ENCODE data around the gene ZNF550. TPM values are rescaled to one million over a fixed set of nuclear protein-coding genes. Genes with fewer than 3 reads are reported as not detected.

ZNF550 gene
- total RNA-seq, result 10 to 100 TPM; 12.2 to 12.9 TPM

DNA sequence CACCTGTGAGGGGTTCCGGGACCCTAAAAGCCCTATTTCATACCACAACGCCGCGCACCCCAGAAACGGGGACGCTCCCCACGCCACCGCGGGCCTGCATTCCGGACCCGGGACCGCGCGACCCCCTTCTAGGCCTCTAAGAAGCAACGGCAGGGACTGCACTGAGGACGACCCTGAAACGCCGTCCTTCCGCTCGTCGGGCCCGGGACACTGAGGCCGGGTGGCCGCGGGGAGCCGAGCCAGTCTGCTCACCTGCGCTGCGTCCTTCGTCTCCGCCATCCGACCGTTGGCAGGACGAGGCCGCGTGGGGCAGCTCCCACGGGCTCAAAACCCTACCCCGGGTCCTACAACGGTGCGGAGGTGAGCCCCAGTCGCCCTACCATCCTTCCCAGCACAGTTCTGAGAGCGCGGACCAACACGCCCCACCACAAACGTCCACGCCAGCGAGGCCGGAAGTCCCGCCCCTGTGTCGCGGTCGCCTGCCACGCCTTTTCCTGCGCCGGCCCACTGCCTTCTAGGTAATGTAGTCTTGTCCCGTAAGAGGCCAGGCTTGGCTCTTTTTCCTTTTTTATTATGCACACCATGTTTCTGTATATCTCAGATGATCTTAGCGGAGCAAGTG, at the start of gene ZNF550:
Gene ZNF550 (minus strand): TSS at position 460 of the 622 bp plus-strand sequence. CDS start 181 bp downstream, at position 279.
- Mint-ChIP-seq H3K27me3 (ENCODE audit: low read depth) (no peaks in the 10 kb centered on the region), H3K9me3 (peaks cover 21 to 25% of the 10 kb centered on the region in 2 donors), H3K4me3 (peak within 1 kb of the TSS; percentile 97 to 98), H3K36me3 (ENCODE audit: insufficient read depth in 2 of 2) (peaks cover 45 to 67% of the 10 kb centered on the region in 2 donors), H3K4me1 (ENCODE audit: low read depth) (peaks cover 29% of the 10 kb centered on the region), H3K27ac (peak within 1 kb of the TSS; percentile 92)
- ATAC-seq (replicated peaks in 1 of 2) (peak; percentile 99 to 100), DNase-seq (peak; percentile 89)

DNA sequence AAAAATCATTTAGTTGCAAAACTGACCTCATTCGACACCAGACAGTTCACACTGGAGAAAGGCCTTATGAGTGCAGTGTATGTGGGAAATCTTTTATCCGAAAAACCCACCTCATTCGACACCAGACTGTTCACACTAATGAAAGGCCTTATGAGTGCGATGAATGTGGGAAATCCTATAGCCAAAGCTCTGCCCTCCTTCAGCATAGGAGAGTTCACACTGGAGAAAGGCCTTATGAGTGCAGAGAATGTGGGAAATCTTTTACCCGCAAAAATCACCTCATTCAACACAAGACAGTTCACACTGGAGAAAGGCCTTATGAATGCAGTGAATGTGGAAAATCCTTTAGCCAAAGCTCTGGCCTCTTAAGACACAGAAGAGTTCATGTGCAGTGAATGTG, 47.3 kb upstream of the ZNF550 start:
- no peak overlapping the region for H3K27ac Mint-ChIP-seq
- peaks cover 18 to 37% of the 10 kb centered on the region in 2 donors for H3K9me3 Mint-ChIP-seq
- peaks cover 50 to 59% of the 10 kb centered on the region in 2 donors for H3K36me3 Mint-ChIP-seq (ENCODE audit: insufficient read depth in 2 of 2)
- DNase-seq, result no peak
- no peak overlapping the region for H3K4me3 Mint-ChIP-seq
- no peaks in the 10 kb centered on the region for H3K4me1 Mint-ChIP-seq (ENCODE audit: low read depth)
- no peaks in the 10 kb centered on the region for H3K27me3 Mint-ChIP-seq (ENCODE audit: low read depth)
- ATAC-seq (replicated peaks in 1 of 2), result no peak

DNA sequence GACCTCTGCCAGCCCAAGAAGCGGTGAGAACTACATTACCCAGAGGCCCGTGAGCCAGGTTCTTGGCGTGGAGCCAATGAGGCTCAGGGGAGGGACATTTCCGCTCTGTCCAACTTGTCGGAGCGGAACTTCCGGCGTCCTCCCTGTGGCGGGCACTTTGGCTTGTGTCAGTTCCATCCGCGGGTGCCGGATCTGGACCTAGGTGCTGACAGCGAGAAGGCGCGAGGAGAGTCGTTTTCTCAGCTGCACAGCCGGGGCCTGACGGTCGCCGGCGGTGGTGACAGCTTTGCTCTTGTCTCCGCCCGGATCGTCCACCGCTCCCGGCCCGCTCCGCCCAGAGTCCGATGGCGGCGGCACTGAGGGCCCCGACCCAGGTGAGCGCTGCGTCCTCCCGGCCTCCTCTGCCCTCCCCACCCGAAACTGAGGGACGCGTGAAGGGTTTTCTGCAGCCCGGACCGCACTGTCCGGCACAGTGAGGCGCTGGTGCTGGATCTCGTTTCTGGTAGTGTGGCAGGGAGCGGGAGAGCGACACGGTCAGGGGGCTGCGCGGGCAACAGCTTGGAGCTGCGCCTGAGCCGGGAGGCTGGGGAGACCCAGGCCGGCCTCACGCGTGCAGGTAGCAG, 40.2 kb upstream of the ZNF550 start, which contains the start of gene ZNF530:
Gene ZNF530 (plus strand): TSS at position 125 of the 623 bp plus-strand sequence. CDS start 4,461 bp downstream, outside the sequence.
- H3K36me3 Mint-ChIP-seq (ENCODE audit: insufficient read depth in 2 of 2), result peaks cover 42 to 47% of the 10 kb centered on the region in 2 donors
- ATAC-seq (replicated peaks in 1 of 2), result peak; percentile 100
- peak within 1 kb of the TSS; percentile 86 to 91 for H3K4me3 Mint-ChIP-seq
- peak; percentile 92 for DNase-seq
- no peak within 1 kb of the TSS for H3K27ac Mint-ChIP-seq
- peaks cover 29 to 37% of the 10 kb centered on the region in 2 donors for H3K9me3 Mint-ChIP-seq
- H3K4me1 Mint-ChIP-seq (ENCODE audit: low read depth), result peaks cover 20% of the 10 kb centered on the region
- H3K27me3 Mint-ChIP-seq (ENCODE audit: low read depth), result no peaks in the 10 kb centered on the region

DNA sequence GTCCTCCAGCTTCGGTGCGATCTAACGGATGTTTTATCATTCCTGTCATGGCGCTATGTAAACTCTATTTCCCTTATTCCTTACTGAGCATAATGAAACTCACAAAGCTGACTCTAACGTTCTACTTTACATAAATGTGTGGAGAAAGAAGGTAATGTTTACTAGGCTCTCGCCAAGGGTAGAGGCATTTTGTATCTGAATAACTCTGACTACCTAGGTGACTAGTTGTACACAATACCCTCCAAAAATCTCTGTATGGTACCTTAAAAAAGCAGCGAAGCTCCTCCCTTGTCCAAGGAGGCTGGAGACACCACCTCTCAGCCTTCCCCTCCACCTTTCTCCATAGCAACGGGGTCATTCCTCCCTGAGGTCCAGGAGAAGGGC, 39.7 kb upstream of the ZNF550 start:
- DNase-seq, result no peak
- H3K9me3 Mint-ChIP-seq, result peaks cover 26 to 34% of the 10 kb centered on the region in 2 donors
- peak overlapping the region; percentile 86 to 91 for H3K4me3 Mint-ChIP-seq
- H3K27ac Mint-ChIP-seq, result no peak overlapping the region
- no peaks in the 10 kb centered on the region for H3K27me3 Mint-ChIP-seq (ENCODE audit: low read depth)
- peaks cover 40 to 42% of the 10 kb centered on the region in 2 donors for H3K36me3 Mint-ChIP-seq (ENCODE audit: insufficient read depth in 2 of 2)
- peak in 1 of 2 donors; percentile 36 for ATAC-seq (replicated peaks in 1 of 2)
- peaks cover 20% of the 10 kb centered on the region for H3K4me1 Mint-ChIP-seq (ENCODE audit: low read depth)

DNA sequence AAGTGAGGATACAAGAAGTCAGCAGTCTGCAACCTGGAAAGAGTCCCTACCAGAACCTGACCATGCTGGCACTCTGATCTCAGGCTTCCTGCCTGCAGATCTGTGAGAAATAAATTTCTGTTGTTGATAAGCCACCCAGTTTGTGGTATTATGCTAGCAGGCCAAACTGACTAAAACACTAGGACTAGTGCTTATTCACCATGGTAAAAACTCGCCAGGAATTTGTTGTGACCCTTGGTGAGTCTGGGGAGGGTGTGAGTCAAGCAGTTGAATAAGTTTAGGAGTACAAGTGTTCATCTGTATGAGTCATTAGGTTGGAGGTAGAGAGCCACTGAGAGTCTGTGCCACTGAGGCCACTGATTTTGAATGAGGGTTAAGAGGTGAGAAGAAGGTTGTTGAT, 27.9 kb upstream of the ZNF550 start:
- no peak overlapping the region for H3K4me3 Mint-ChIP-seq

DNA sequence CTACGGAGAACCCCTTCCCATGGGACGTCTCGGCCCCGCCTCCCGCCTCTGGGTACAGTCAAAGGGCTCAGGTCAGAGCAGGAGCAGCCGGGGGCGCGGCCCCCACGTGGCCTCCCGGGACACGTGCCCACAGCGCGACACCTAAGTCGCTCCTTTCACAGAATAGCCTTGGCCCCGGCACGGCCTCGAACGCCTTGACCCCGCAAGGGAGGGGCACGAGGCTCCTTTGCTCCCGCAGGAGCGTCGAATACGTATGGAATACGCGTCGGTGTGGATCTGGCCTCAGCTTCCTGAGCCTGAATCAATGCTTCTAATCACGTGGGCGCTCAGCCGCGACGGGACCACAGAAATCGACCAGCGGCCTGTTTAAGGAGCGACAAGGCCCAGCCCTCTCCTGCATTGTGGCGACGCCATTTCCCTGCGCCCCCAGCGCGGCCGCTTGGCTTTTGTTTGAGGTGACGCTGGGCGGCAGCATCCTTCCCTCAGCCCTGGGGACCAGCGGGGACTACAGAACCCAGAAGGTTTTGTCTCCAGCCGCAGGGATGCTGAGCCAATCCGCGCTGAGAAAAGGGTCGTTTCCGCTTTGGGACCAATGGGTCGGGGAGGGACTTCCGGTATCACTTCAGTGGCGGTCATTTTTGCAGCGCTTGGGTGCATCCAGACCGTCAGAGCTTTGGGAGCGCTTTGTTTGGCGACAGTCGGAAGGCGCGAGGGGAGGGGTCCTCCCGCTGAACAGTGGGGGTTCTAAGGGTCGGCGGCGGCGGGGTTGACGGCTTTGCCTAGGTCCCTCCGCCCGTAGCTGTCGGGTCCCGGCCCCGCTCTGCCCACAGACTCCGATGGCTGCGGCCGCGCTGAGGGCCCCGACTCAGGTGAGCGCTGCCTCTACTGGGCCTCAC, 24.1 kb upstream of the ZNF550 start, which contains the start of gene ZIK1:
Gene ZIK1 (plus strand): TSS at position 625 of the 896 bp plus-strand sequence. CDS start 212 bp downstream, at position 837.
- peak within 1 kb of the TSS; percentile 92 to 98 for H3K4me3 Mint-ChIP-seq
- H3K27ac Mint-ChIP-seq, result peak within 1 kb of the TSS; percentile 79
- peak; percentile 83 to 91 for DNase-seq
- H3K27me3 Mint-ChIP-seq (ENCODE audit: low read depth), result no peaks in the 10 kb centered on the region
- peak; percentile 91 to 93 for ATAC-seq (replicated peaks in 1 of 2)
- H3K36me3 Mint-ChIP-seq (ENCODE audit: insufficient read depth in 2 of 2), result peaks cover 51 to 71% of the 10 kb centered on the region in 2 donors
- H3K9me3 Mint-ChIP-seq, result peaks cover 35 to 38% of the 10 kb centered on the region in 2 donors
- peaks cover 24% of the 10 kb centered on the region for H3K4me1 Mint-ChIP-seq (ENCODE audit: low read depth)

More for the DNA sequence above, 27.9 kb upstream of the ZNF550 start:
- H3K36me3 Mint-ChIP-seq (ENCODE audit: insufficient read depth in 2 of 2), result peaks cover 68 to 79% of the 10 kb centered on the region in 2 donors
- no peaks in the 10 kb centered on the region for H3K27me3 Mint-ChIP-seq (ENCODE audit: low read depth)
- H3K4me1 Mint-ChIP-seq (ENCODE audit: low read depth), result peaks cover 20% of the 10 kb centered on the region
- DNase-seq, result no peak
- H3K9me3 Mint-ChIP-seq, result peaks cover 31 to 41% of the 10 kb centered on the region in 2 donors
- ATAC-seq (replicated peaks in 1 of 2), result no peak
- H3K27ac Mint-ChIP-seq, result no peak overlapping the region

DNA sequence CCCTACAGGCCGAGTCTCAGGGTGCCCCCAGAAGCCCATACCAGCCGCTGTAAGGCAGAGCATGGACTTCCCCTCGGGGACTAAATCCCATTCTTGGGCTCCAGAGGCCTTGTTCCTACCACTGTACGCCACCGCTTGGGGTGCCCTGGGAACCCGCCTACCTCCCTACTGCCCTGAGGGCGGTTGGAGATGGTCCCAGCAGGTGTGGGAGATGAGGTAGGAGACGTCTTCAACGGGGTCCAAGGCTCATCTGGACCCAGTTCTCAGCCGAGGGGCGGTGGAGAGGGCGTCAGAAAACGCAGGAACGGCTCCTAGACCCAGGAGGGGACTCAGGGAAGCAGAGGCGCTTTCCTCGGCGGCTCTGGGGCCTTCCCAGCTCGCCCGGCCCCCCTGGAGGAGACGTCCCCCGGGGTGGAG, 23.4 kb upstream of the ZNF550 start:
- H3K36me3 Mint-ChIP-seq (ENCODE audit: insufficient read depth in 2 of 2), result peaks cover 47 to 68% of the 10 kb centered on the region in 2 donors

DNA sequence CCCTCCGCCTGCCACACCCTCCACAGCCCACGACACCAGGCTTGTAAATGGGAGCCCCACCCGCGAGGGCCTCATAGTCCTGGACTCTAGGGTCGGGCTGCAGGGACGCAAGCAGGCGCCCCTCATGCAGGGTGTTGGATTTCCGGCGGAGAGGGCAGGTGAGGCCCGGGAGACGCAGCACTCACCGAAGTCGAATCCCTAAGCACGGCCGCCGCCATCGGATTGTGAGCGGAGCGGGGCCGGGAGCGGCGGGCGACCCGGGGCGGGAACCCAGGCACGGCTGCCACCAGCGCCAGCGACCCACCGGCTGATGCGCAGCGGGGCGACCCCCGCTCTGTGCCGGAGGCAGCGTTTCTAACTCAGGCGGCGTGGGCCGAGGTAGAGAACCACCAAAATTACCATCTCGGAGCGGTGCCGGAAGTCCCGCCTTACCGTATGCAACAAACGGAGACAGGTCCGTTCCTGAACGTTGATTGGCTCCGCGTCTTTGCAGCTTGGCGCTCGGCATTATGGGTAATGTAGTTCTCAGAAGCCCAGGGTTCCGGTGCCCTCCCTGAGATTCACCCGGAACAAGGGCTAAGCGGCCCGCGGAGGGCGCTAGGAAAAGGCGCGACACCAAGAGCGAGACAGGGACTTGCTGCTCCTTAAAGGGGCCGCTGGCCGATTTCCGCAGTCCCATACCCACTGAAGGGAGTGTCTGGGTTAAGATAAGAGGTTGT, 19.0 kb upstream of the ZNF550 start, which contains the start of gene ZNF416:
Gene ZNF416 (minus strand): TSS at position 425 of the 719 bp plus-strand sequence. CDS start 207 bp downstream, at position 218.
- peaks cover 23% of the 10 kb centered on the region for H3K4me1 Mint-ChIP-seq (ENCODE audit: low read depth)
- peaks cover 32 to 41% of the 10 kb centered on the region in 2 donors for H3K9me3 Mint-ChIP-seq
- ATAC-seq (replicated peaks in 1 of 2), result peak; percentile 94
- H3K36me3 Mint-ChIP-seq (ENCODE audit: insufficient read depth in 2 of 2), result peaks cover 53 to 68% of the 10 kb centered on the region in 2 donors
- H3K4me3 Mint-ChIP-seq, result peak within 1 kb of the TSS; percentile 84 to 85
- peak; percentile 95 to 97 for DNase-seq
- peak within 1 kb of the TSS; percentile 40 for H3K27ac Mint-ChIP-seq
- no peaks in the 10 kb centered on the region for H3K27me3 Mint-ChIP-seq (ENCODE audit: low read depth)

More for the DNA sequence above, 23.4 kb upstream of the ZNF550 start:
- H3K4me3 Mint-ChIP-seq, result peak overlapping the region; percentile 92 to 98
- no peak overlapping the region for H3K27ac Mint-ChIP-seq
- peaks cover 33 to 35% of the 10 kb centered on the region in 2 donors for H3K9me3 Mint-ChIP-seq
- H3K27me3 Mint-ChIP-seq (ENCODE audit: low read depth), result no peaks in the 10 kb centered on the region
- ATAC-seq (replicated peaks in 1 of 2) (no peak), DNase-seq (no peak)
- H3K4me1 Mint-ChIP-seq (ENCODE audit: low read depth), result peaks cover 26% of the 10 kb centered on the region

DNA sequence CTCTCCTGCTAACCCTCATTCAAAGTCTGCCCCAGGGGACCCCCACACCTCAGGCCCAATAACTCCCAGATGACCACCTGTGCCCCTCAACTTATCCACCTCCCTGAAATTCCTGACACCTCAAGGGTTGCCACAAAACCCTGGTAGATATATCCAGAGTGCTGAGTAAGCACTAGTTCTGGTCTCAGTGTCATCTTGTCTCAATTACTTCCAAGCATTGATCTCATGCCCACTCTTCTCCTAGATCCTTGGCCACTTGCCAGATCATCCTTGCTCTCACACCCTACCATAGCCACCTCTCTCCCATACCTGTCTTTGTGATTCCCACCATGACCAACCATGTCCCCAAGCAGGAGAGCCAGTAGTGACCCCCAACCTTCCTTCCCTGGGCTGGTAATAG, 17.0 kb upstream of the ZNF550 start:
- Mint-ChIP-seq H3K27me3 (ENCODE audit: low read depth) (no peaks in the 10 kb centered on the region), H3K36me3 (ENCODE audit: insufficient read depth in 2 of 2) (peaks cover 63 to 75% of the 10 kb centered on the region in 2 donors), H3K27ac (no peak overlapping the region), H3K9me3 (peaks cover 28 to 42% of the 10 kb centered on the region in 2 donors), H3K4me3 (no peak overlapping the region), H3K4me1 (ENCODE audit: low read depth) (peaks cover 20% of the 10 kb centered on the region)
- no peak for DNase-seq
- no peak for ATAC-seq (replicated peaks in 1 of 2)

DNA sequence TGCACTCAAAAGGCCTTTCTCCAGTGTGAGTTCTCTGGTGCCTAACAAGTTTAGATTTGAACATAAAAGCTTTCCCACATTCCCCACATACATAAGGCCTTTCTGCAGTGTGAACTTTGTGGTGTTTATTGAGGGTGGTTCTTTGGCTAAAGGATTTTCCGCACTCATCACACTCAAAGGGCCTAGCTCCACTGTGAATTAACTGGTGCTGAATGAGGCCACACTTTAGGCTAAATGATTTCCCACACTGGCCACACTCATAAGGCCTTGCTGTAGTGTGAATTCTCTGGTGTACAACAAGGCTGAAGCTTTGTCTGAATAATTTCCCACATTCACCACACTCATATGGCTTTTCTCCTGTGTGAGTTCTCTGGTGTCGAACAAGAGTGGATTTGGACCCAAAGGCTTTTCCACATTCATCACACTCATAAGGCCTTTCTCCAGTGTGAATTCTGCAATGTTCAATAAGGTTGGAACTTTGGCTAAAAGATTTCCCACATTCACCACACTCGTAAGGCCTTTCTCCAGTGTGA, 12.8 kb upstream of the ZNF550 start:
- ATAC-seq (replicated peaks in 1 of 2), result no peak
- H3K4me1 Mint-ChIP-seq (ENCODE audit: low read depth), result peaks cover 8% of the 10 kb centered on the region
- peaks cover 65 to 70% of the 10 kb centered on the region in 2 donors for H3K36me3 Mint-ChIP-seq (ENCODE audit: insufficient read depth in 2 of 2)
- H3K27me3 Mint-ChIP-seq (ENCODE audit: low read depth), result no peaks in the 10 kb centered on the region
- DNase-seq, result no peak
- peaks cover 28 to 52% of the 10 kb centered on the region in 2 donors for H3K9me3 Mint-ChIP-seq
- H3K4me3 Mint-ChIP-seq, result no peak overlapping the region
- H3K27ac Mint-ChIP-seq, result no peak overlapping the region

DNA sequence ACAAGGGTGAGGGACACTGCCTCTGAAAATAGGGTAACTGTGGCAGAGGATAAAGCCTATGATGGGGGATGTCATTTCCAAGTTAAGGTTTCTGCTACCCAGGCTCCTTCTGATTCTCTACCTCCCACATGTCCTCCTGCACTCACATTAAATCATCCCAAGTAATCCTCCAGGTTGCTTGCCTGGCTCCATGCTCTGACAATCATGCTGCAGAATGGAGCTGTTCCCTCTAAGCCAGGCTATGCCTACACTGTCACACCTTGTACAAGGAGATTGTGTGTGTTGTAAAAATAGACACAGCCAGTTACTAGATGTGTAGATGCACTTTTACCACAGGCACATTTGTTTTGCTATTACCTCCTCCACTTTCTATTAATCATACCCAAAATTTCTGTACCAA, 11.0 kb upstream of the ZNF550 start:
- ATAC-seq (replicated peaks in 1 of 2) (no peak), DNase-seq (no peak)
- no peaks in the 10 kb centered on the region for H3K4me1 Mint-ChIP-seq (ENCODE audit: low read depth)
- no peaks in the 10 kb centered on the region for H3K27me3 Mint-ChIP-seq (ENCODE audit: low read depth)
- H3K36me3 Mint-ChIP-seq (ENCODE audit: insufficient read depth in 2 of 2), result peaks cover 55 to 62% of the 10 kb centered on the region in 2 donors
- H3K4me3 Mint-ChIP-seq, result no peak overlapping the region
- H3K9me3 Mint-ChIP-seq, result peaks cover 21 to 48% of the 10 kb centered on the region in 2 donors
- H3K27ac Mint-ChIP-seq, result no peak overlapping the region
